SU-DHL-6 (cell line): ENCODE results near the gene EEPD1.

Experiments used
- EZH2phosphoT487 ChIP-seq: fragments of 200-600 bp; sonication (generic), shearing (Covaris generic); conservative IDR thresholded peaks from 2 replicates; pipeline ENCODE4 v1.6.1; 2018; ENCODE audit warnings: mild to moderate bottlenecking, antibody characterized with exemption, low read length, moderate library complexity, mixed read lengths
- TF ChIP-seq, protein P1 (sequence below): fragments of 200-600 bp; sonication (generic); IDR thresholded peaks from one replicate; pipeline ENCODE4 v1.5.1; 2017; ENCODE audit warnings: antibody characterized with exemption, mild to moderate bottlenecking, low read length, moderate library complexity; ENCODE audit not compliant: insufficient read depth, poor library complexity, severe bottlenecking

- TF ChIP-seq, protein P1, sequence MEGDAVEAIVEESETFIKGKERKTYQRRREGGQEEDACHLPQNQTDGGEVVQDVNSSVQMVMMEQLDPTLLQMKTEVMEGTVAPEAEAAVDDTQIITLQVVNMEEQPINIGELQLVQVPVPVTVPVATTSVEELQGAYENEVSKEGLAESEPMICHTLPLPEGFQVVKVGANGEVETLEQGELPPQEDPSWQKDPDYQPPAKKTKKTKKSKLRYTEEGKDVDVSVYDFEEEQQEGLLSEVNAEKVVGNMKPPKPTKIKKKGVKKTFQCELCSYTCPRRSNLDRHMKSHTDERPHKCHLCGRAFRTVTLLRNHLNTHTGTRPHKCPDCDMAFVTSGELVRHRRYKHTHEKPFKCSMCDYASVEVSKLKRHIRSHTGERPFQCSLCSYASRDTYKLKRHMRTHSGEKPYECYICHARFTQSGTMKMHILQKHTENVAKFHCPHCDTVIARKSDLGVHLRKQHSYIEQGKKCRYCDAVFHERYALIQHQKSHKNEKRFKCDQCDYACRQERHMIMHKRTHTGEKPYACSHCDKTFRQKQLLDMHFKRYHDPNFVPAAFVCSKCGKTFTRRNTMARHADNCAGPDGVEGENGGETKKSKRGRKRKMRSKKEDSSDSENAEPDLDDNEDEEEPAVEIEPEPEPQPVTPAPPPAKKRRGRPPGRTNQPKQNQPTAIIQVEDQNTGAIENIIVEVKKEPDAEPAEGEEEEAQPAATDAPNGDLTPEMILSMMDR = no peak
- no peak for TF ChIP-seq EZH2phosphoT487
Observed at GRCh38 chr7:36298106-36298505, 145.1 kb downstream of the EEPD1 start.
